Measurements from ENCODE around the gene POLD4.

POLD4 gene

DNA sequence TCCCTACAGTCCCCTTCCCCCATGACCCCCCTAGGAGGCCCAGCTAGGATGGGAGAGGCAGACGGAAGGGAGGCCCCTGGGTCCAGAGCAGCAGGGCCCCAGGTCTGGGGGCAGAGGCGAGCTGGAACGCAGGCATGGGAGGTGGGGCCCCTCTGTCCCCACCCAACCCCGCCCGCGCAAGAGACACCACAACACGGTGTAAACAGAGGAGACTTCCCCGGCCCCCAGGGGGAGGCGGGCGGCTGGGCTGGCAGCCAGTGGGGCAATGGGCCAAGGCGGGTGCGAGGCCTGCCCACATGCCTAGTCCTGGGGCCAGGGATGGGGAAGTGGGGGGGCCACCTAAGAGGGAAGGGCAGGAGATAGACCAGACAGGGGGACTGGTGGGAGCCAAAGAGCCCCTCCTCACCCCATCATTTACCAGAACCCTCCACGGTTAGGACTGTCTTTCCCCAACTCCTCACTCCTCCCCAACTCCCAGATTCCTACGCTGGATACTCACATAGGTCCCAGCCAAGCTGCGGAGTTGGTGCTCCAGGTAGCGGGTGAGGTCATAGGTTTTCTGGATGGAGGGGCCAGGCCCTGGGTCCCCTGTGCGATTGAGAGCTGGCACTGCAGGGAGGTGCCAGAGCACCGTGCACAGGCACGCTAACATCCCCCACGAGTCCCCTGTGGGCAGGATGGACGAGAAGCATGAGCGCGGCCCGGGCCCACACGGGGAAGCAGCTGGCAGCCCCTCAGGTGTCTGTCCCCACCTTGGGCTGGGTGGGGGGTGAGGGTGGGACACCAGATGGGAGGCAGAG lies 13.8 kb upstream of the POLD4 start:
- DNase-seq (ENCODE audit: extremely low spot score) = no peak
- ChIA-PET CTCF (interaction anchor here (1.0 kb wide), 1 partner anchor 16 kb away, joined by 4 read pairs; no protein-coding TSS in a partner anchor), POLR2A (no interaction called here)
- TF ChIP-seq ELF4 (IDR thresholded peaks at IDR 0.05) (no peak), ZNF384 (IDR thresholded peaks at IDR 0.05) (no peak), L3MBTL2 (conservative IDR thresholded peaks at IDR 0.05) (no peak), FOXK2 (IDR thresholded peaks at IDR 0.05) (no peak), CTBP1 (IDR thresholded peaks at IDR 0.05; ENCODE audit: borderline replicate concordance) (no peak), HDGF (IDR thresholded peaks at IDR 0.05; ENCODE audit: borderline replicate concordance) (no peak), LEF1 (IDR thresholded peaks at IDR 0.05; ENCODE audit: borderline replicate concordance) (no peak), ARNT (IDR thresholded peaks at IDR 0.05) (no peak), SUZ12 (IDR thresholded peaks at IDR 0.05) (no peak), FOXM1 (IDR thresholded peaks at IDR 0.05; ENCODE audit: borderline replicate concordance) (no peak), BHLHE40 (IDR thresholded peaks at IDR 0.05; ENCODE audit: borderline replicate concordance) (no peak), FOXA1 (IDR thresholded peaks at IDR 0.05) (no peak), TARDBP (IDR thresholded peaks at IDR 0.05) (no peak), NFRKB (IDR thresholded peaks at IDR 0.05) (no peak), SP1 (IDR thresholded peaks at IDR 0.05) (no peak)
- TF ChIP-seq, protein P1, sequence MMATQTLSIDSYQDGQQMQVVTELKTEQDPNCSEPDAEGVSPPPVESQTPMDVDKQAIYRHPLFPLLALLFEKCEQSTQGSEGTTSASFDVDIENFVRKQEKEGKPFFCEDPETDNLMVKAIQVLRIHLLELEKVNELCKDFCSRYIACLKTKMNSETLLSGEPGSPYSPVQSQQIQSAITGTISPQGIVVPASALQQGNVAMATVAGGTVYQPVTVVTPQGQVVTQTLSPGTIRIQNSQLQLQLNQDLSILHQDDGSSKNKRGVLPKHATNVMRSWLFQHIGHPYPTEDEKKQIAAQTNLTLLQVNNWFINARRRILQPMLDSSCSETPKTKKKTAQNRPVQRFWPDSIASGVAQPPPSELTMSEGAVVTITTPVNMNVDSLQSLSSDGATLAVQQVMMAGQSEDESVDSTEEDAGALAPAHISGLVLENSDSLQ (IDR thresholded peaks at IDR 0.05) = no peak

DNA sequence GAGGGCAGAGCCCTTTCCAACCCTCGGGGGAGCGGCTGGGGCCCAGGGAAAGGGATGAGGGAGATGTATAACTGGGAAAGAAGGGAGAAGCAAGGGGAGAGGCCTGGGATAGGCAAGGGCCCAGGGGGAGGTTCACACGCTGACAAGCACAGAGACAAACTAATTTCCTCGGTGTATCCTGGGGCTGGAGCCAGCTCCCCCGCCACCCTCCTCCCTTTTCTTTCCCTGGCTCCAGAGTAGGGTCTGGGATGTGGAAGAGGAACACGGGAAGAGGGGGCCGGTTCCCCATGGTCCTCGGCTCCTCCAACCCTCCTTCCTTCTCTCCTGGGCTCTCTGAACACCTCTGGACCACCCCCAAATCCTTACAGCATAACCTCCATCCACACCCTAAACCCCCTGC lies 13.2 kb upstream of the POLD4 start:
- no peak for DNase-seq (ENCODE audit: extremely low spot score)
- TF ChIP-seq ARNT (IDR thresholded peaks at IDR 0.05) (no peak), SP1 (IDR thresholded peaks at IDR 0.05) (no peak), BHLHE40 (IDR thresholded peaks at IDR 0.05; ENCODE audit: borderline replicate concordance) (no peak), FOXM1 (IDR thresholded peaks at IDR 0.05; ENCODE audit: borderline replicate concordance) (no peak), FOXA1 (IDR thresholded peaks at IDR 0.05) (no peak), CTBP1 (IDR thresholded peaks at IDR 0.05; ENCODE audit: borderline replicate concordance) (no peak), TARDBP (IDR thresholded peaks at IDR 0.05) (no peak)
- ChIA-PET CTCF (no interaction called here), POLR2A (no interaction called here)

DNA sequence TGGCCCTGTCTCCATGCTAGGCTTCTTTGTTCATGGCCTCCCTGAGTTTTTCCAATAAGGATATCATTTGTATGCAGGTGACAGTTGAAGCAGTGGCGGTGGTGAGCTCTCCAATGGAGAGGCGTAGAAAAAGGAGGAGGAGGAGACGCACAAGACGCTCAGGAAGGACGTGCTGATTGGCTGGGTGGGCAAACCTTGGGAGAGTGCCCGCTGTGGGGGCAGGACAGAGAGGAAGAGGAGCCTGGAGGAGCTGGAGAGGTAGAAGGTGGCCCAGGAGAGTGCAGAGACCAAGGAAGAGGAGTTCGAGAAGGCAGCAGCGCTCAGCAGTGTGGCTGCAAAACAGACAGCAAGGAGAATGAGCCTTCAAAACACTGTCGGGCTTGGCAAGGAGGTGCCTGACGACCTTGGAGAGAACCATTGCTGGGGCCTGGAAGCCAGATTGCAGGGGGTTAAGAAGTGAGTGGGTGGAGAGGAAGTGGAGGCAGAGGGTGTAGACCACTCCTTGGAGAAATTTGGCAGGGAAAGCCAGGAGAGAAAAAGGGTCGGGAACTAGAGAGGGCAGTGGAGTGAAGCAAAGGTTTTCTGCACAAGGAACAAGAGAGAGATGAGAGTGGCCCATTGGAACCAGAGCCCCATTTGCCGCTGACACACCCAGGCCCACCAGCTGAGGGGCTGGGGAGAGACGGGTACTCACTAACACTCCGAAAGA lies 12.5 kb upstream of the POLD4 start:
- TF ChIP-seq ELF4 (IDR thresholded peaks at IDR 0.05) (no peak), SUZ12 (IDR thresholded peaks at IDR 0.05) (no peak)
- no peak for DNase-seq (ENCODE audit: extremely low spot score)
- ChIA-PET CTCF (interaction anchor here (0.6 kb wide), 1 partner anchor 15 kb away, joined by 3 read pairs; no protein-coding TSS in a partner anchor), POLR2A (interaction anchor here (1.0 kb wide), 1 partner anchor 35 kb away, joined by 4 read pairs; the partner anchor contains the start of gene PPP1CA)

DNA sequence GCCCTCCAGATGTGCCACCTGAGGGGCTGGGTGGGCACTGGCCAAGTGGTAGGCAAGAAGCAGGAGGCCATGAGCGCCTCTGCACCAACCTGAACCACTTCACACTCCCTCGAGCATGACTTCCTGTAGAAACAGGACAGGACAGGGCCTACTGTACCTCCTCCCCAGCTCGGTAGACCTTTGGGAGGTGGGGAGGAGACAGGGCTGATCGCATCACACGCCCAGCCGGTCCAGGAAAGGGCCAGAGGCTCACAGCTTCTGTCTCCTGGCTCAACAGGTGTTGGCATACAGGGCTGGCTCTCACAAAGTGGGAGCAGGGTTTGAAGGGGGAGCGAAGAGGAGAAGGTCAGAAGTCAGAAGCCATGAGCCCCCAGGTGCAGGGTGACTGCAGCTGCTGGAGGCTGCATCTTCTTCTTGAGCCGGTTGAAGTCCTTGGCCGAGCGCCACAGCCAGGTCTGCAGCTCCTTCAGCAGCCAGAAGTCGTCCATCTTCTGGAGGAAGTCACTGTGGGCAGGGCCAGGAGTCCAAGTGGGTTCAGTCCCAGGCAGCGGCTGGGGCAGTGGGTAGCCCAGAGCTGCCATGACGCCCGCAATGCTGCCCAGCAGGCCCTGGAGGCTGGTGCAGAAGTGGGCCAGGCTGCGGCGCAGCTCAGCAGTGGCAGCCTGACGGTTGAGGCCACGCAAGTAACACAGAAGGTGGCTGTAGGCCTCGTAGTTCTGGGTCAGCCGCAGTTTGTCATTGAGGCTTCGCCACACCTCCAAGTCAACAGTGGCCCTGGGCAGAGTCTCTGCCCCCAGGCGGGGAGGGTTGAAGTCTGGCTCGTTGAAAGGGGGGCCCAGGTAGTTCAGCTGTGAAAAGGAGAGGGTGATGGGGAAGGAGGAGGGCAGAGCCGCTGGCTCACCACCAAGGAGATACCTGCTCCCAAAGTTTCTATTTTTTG lies 11.7 kb upstream of the POLD4 start:
- POLR2A ChIA-PET = interaction anchor here (1.0 to 1.2 kb wide), 2 partner anchors 36 to 509 kb away, joined by 3 to 4 read pairs; partner anchors contain the start of gene PPP1CA
- CTCF ChIA-PET = no interaction called here
- TF ChIP-seq BHLHE40 (IDR thresholded peaks at IDR 0.05; ENCODE audit: borderline replicate concordance) = no peak
- TF ChIP-seq FOXM1 (IDR thresholded peaks at IDR 0.05; ENCODE audit: borderline replicate concordance) = no peak
- TF ChIP-seq TARDBP (IDR thresholded peaks at IDR 0.05) = no peak
- no peak for TF ChIP-seq ELF4 (IDR thresholded peaks at IDR 0.05)
- TF ChIP-seq CTBP1 (IDR thresholded peaks at IDR 0.05; ENCODE audit: borderline replicate concordance) = no peak
- no peak for TF ChIP-seq FOXK2 (IDR thresholded peaks at IDR 0.05)
- TF ChIP-seq, protein P1 (IDR thresholded peaks at IDR 0.05) = no peak
- no peak for TF ChIP-seq SP1 (IDR thresholded peaks at IDR 0.05)
- TF ChIP-seq ZNF384 (IDR thresholded peaks at IDR 0.05) = no peak
- no peak for TF ChIP-seq FOXA1 (IDR thresholded peaks at IDR 0.05)
- no peak for TF ChIP-seq HDGF (IDR thresholded peaks at IDR 0.05; ENCODE audit: borderline replicate concordance)
- TF ChIP-seq L3MBTL2 (conservative IDR thresholded peaks at IDR 0.05) = no peak
- no peak for TF ChIP-seq SUZ12 (IDR thresholded peaks at IDR 0.05)
- TF ChIP-seq NFRKB (IDR thresholded peaks at IDR 0.05) = no peak
- TF ChIP-seq LEF1 (IDR thresholded peaks at IDR 0.05; ENCODE audit: borderline replicate concordance) = no peak
- no peak for TF ChIP-seq ARNT (IDR thresholded peaks at IDR 0.05)
- no peak for DNase-seq (ENCODE audit: extremely low spot score)

DNA sequence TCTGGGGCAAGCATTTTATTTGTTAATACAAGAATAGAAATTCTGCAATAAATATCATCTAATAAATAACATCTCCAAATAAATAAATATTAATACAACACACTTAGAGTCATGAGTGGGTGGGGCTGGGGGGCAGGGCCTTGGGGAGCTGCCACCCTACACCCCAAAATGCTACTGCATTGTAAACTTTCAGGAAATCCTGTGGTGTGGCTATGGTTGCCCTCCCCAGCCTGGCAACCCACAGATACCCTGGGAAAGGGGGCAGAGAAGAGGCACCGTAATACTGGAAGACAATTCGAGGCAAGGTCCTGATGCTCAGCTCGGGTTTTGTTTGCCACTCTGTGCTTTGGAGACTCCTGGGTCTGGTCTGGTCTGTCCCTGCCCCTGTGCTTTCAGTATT lies 10.8 kb upstream of the POLD4 start:
- no peak for TF ChIP-seq SUZ12 (IDR thresholded peaks at IDR 0.05)
- TF ChIP-seq FOXA1 (IDR thresholded peaks at IDR 0.05) = no peak
- TF ChIP-seq ELF4 (IDR thresholded peaks at IDR 0.05) = no peak
- no peak for TF ChIP-seq L3MBTL2 (conservative IDR thresholded peaks at IDR 0.05)
- no peak for TF ChIP-seq HDGF (IDR thresholded peaks at IDR 0.05; ENCODE audit: borderline replicate concordance)
- TF ChIP-seq CTBP1 (IDR thresholded peaks at IDR 0.05; ENCODE audit: borderline replicate concordance) = no peak
- ChIA-PET CTCF (interaction anchor here (2.0 kb wide), 1 partner anchor 13 kb away, joined by 4 read pairs; no protein-coding TSS in a partner anchor), POLR2A (interaction anchor here (1.2 kb wide), 1 partner anchor 508 kb away, joined by 3 read pairs; no protein-coding TSS in a partner anchor)
- DNase-seq (ENCODE audit: extremely low spot score) = no peak

Measured in HEK293T (cell line).